A204.1 (cell line): ENCODE measurements around the gene TAF1.
"Not testable (repeated sequence)": the region's sequence is repeated elsewhere in the genome, so short reads cannot be mapped to it uniquely, and the experiment has no call there.

Experiments
- FAIRE-seq: peaks from 2 replicates; lab custom pipeline; 2012; peaks lifted over from hg19 to GRCh38; lab: Jason Lieb, UNC

Gene TAF1, protein sequence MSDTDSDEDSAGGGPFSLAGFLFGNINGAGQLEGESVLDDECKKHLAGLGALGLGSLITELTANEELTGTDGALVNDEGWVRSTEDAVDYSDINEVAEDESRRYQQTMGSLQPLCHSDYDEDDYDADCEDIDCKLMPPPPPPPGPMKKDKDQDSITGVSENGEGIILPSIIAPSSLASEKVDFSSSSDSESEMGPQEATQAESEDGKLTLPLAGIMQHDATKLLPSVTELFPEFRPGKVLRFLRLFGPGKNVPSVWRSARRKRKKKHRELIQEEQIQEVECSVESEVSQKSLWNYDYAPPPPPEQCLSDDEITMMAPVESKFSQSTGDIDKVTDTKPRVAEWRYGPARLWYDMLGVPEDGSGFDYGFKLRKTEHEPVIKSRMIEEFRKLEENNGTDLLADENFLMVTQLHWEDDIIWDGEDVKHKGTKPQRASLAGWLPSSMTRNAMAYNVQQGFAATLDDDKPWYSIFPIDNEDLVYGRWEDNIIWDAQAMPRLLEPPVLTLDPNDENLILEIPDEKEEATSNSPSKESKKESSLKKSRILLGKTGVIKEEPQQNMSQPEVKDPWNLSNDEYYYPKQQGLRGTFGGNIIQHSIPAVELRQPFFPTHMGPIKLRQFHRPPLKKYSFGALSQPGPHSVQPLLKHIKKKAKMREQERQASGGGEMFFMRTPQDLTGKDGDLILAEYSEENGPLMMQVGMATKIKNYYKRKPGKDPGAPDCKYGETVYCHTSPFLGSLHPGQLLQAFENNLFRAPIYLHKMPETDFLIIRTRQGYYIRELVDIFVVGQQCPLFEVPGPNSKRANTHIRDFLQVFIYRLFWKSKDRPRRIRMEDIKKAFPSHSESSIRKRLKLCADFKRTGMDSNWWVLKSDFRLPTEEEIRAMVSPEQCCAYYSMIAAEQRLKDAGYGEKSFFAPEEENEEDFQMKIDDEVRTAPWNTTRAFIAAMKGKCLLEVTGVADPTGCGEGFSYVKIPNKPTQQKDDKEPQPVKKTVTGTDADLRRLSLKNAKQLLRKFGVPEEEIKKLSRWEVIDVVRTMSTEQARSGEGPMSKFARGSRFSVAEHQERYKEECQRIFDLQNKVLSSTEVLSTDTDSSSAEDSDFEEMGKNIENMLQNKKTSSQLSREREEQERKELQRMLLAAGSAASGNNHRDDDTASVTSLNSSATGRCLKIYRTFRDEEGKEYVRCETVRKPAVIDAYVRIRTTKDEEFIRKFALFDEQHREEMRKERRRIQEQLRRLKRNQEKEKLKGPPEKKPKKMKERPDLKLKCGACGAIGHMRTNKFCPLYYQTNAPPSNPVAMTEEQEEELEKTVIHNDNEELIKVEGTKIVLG (N-terminal part only)

DNA sequence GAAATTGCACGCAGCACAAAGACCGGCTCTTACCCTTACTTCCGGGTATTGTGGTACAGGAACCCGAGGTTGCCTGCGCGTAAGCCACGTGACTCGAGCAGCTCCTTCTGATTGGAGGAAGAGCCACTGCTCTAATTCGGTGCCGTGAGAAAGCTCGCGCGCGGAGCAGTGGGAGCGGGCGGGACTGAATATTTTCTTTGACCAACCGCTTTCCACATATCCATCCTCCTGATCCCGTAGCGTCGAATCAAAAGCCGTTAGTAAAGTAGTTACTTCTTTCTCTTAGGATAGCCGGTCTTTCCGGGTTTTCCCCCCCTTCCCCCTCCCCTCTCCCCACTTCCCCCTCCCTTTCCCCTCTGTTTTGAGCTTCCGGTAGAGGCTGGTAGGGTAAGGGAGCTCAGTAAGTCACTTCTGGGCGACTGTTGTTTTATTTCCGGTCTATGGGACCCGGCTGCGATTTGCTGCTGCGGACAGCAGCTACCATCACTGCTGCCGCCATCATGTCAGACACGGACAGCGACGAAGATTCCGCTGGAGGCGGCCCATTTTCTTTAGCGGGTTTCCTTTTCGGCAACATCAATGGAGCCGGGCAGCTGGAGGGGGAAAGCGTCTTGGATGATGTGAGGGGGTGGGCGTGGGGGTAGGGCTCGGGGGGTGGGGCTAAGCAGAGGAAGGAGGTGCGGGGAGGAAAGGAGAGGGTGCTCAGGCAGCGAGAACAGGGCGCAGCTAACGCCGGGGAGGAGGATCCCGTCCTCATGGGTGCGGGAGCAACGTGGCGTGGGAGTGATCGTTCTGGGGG is at the start of gene TAF1:
TAF1 (plus strand) TSS at position 483 of the 799 bp plus-strand sequence; CDS start at position 501, 18 bp downstream.
- peak; percentile 96 for FAIRE-seq

DNA sequence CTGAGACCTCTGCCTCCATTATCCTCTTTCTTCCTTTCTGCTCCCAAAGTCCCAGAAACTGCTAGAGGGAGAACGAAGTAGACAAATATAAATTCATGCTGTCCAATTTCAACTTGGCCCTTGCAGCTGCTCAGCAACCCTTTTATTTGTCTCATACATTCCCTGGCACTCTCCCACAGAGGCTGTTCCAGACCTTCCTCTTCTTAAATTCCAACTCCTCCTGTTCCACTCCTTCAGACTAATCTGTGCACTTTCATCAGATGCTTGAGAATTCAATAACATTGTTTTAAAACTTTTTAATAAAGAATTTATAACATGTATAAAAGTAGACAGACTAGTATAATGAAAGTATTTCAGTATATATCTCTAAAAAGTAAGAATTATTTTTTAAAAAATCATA is 49.2 kb upstream of the TAF1 start:
- FAIRE-seq = not testable (repeated sequence)

DNA sequence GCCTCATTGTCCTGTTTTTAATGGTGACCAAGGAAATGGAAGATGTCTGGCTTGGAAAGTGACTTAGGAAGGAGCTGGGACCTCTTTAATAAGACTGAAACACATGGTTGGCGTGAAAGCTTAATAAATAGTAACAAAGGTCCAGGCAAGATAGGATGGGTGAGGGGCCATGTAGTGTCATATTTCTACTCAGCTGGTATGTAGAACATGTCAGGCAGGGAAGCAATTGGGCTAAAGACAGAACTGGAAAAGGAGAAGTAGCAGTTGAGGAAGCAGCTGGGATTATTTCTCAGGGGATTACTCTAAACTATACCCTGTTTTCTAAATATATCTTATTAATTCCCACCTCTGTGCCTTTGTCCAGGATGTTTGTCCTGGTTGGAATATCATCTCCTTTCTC is 46.0 kb upstream of the TAF1 start:
- FAIRE-seq = no peak

DNA sequence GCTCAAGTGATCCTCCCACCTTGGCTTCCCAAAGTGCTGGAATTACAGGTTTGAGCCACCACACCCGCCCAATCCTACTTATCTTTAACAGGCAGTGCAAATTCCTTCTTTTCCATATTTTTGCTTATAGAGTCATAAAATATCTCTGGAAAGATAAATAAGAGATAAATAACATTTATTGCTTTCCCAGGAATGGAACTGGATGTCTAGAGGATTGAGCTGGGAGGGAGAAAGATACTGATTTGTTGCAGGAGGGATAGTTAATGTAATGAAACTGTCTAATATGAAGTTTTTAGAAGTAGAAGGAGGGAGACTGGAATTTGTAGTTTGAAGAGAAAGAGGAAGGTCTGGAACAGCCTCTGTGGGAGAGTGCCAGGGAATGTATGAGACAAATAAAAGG is 44.4 kb upstream of the TAF1 start:
- no peak for FAIRE-seq

DNA sequence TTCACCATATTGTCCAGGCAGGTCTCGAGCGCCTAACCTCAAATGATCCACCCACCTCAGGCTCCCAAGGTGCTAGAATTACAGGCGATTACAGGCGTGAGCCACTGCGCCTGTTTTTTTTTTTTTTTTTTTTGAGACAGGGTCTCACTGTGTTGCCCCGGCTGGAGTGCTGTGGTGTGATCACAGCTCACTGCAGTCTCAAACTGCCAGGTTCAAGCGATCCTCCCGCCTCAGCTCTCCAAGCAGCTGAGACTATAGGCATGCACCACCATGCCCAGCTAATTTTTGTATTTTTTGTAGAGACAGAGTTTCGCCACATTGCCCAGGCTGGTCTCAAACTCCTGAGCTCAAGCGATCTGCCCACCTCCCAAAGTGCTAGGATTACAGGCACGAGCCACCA is 41.7 kb upstream of the TAF1 start:
- FAIRE-seq = not testable (repeated sequence)

DNA sequence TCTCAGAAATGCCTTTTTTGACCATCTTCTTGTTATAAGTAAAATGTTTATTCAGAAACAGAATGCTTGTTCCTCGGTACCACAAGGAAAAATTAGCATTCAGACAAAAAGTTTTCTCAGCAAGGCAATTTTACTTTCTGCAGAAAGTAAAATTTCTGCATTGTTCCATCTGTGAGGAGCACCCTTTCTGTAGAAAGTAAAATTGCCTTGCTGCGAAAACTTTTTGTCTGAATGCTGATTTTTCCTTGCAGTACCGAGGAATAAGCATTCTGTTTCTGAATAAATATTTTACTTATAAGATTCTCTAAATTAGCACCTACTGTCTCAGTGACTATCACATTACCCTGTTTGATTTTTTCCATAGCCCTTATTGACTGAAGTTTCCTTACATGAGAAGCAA is 39.8 kb upstream of the TAF1 start:
- no peak for FAIRE-seq

DNA sequence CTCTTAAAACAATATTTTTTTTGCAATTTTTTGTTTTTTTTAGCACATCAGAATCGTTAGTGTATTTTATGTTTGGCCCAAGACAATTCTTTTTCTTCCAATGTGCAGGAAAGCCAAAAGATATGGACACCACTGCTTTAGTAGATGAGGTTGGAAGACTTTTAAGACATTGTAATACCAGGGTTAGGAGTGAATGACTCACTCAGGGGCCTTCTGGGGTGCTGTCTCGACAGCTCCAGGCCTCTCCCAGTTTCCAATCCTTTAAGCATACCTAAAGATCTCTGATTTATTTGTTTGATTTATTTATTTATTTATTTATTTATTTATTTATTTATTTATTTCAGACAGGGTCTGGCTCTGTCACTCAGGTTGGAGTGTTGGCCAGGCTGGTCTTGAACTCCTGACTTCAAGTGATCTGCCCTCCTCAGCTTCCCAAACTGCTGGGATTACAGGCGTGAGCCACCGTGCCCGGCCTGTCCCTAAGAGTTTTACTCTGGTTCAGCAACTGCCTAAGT is 16.9 kb upstream of the TAF1 start:
- not testable (repeated sequence) for FAIRE-seq

DNA sequence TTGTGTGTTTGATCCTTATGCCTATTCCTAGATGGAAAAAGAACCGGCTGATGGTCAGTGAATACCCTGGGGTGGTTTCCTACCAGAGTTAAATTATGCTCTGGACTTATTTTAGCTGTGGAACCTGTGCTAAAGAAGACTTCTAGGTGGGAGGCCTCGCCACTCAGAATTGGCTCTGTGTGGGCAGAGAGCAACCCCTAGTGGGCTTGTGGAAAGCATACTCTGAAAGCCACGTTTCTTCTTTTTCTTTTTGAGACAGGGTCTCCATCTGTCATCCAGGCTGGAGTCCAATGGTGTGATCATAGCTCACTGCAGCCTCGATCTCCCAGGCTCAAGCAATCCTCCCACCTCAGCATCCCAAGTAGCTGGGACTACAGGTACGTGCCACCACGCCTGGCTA is 16.3 kb upstream of the TAF1 start:
- FAIRE-seq = not testable (repeated sequence)

DNA sequence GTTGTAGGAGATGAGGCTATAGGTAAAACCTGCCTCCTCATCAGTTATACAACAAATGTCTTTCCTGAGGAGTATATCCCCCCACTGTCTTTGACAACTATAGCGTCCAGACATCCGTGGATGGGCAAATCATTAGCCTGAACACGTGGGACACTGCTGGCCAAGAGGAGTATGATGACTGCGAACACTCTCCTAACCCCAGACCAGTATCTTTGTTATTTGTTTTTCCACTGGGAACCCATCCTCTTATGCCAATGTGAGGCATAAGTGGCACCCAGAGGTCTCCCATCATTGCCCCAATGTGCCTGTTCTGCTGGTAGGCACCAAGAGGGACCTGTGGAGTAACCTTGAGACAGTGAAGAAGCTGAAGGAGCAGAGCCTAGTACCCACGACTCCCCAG is 13.7 kb upstream of the TAF1 start:
- not testable (repeated sequence) for FAIRE-seq

DNA sequence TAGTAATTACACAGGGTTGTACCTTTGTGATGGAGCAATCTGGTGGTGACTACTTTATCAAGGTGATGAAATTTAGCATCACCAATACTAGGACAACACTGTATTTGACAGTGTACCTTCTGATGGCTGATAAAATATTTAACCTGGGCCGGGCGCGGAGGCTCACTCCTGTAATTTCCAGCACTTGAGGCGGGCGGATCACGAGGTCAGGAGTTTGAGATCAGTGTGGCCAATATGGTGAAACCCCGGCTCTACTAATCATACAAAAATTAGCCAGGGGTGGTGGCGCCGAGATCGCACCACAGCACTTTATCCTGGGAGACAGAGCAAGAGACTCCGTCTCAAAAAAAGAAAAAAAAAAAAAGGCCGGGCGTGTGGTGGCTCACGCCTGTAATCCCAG is 1.9 kb upstream of the TAF1 start:
- FAIRE-seq = no peak

DNA sequence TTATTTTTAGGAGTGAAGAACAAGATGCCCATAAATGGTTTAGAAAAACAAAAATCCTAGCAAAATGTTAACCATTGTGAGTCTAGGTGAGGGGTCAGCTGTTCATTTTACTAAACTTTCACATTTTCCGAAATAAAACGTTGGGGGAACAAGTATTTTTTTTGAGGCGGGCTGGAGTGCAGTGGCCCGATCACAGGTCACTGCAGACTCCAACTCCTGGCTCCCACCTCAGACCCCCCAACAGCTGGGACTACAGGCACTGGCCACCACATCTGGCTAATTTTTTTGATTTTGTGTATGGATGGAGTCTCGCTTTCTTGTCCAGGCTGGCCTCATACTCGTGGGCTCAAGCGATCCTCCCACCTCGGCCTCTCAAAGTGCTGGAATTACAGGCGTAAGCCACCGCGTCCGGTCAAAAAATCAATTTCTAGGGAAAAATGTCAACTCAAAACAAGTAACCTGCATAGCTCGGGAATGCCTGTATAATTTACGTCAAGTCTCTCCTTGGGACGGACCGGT is 742 bp upstream of the TAF1 start:
- FAIRE-seq = no peak

DNA sequence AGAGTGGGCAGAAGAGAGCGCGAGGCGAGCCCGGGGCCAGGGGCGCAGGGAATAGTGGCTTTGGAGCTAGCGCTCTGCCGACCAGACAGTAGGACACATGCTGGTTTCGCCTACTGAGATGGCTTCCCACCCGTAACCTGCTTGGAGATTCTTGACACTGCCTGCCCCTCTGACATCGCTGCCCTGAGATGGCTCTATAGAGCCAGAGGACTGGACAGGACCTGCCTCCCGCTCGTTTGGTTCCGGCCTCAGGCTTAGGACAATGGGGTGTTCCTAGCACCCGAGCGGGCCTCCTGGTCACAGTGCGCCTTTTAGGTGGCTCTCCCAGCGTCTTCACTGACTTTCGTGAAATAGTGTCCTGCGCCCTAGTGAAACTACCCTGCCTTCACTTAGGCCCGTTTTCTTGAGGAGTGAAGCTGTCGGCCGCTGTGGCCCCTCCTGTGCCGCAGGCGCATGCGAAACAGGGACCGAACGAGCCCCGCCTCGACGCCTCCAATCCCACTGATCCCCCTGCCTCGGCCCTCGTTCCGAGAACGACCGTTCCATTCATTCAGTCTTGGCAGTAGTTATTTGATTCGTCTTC is 608 bp downstream of the TAF1 start:
- FAIRE-seq = no peak

DNA sequence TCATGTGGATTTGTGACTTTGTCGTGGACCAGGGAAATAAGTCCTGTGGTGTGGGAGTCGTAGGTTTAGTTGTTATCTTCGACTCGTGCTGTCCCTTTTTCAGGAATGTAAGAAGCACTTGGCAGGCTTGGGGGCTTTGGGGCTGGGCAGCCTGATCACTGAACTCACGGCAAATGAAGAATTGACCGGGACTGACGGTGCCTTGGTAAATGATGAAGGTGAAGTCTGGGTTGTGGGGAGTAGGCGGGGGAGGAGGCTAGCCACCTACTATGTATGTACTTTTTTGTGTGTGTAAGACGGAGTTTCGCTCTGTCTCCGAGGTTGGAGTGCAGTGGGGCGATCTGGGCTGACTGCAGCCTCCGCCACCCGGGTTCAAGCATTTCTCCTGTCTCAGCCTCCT is 1.2 kb downstream of the TAF1 start:
- no peak for FAIRE-seq

DNA sequence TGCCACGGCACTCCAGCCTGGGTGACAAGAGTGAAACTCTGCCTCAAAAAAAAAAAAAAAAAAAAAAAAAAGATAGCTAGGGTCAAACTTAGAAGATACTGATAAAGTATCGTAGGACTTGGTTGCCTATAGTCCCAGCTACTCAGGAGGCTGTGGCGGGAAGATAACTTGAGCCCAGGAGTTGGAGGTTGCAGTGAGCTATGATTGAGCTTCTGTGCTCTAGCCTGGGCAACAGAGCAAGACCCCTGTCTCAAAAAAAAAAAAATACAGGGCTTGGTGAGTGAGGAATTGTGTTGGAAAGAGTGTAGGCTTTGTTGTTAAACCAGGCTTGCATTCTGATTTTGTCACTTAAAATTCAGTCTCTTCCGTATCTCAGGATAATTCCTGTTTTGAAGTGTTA is 6.2 kb downstream of the TAF1 start:
- FAIRE-seq = no peak

DNA sequence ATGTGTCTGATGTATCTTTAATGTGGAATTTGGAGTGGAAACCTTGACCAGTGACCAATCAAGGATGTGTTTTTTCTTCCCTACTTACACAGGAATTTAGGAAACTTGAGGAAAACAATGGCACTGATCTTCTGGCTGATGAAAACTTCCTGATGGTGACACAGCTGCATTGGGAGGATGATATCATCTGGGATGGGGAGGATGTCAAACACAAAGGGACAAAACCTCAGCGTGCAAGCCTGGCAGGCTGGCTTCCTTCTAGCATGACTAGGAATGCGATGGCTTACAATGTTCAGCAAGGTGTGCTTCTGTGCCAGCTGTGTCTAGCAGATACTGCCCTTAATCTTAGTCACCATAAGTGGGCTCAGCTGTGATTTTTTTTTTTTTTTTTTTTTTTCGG is 12.6 kb downstream of the TAF1 start:
- FAIRE-seq = no peak

DNA sequence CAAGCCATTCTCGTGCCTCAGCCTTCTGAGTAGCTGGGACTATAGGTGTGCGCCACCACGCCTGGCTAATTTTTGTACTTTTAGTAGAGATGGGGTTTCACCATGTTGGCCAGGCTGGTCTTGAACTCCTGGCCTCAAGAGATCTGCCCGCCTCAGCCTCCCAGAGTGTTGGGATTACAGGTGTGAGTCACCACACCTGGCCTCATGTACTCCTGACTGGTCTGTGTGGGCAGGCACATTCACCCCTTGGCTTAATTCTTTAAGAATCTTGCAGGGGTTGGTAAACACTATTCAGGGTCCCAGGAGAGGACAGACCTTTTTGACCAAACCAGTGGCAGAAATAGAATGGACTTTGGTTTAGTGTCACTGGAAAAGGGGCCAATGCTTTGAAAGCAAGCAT is 25.6 kb downstream of the TAF1 start:
- FAIRE-seq = not testable (repeated sequence)

DNA sequence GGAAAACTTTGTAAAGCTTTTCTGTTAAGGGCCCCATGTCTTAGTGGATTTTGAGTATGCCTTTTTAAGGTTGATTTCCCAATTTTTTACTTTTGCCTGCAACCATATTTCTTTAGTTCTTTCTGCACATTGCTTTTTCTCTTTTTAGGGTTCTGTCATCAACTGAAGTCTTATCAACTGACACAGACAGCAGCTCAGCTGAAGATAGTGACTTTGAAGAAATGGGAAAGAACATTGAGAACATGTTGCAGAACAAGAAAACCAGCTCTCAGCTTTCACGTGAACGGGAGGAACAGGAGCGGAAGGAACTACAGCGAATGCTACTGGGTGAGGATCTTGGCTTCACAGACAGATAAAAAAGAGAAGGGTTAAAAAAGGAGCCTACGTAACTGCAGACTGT is 27.8 kb downstream of the TAF1 start:
- no peak for FAIRE-seq

DNA sequence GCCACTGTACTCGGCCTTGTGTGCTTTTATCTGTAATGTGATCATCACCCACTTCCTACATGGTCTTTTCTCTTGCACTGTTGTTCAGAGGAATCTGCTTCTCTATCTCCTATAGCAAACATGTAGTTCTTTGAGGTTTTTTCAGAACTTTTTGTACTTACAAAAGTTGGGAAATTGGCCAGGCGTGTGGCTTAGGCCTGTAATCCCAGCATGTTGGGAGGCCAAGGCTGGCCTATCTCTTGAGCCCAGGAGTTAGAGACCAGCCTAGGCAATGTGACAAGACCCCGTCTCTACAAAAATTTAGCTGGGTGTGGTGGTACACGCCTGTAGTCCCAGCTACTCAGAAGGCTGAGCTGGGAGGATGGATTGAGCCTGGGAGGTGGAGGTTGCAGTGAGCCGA is 30.4 kb downstream of the TAF1 start:
- no peak for FAIRE-seq

DNA sequence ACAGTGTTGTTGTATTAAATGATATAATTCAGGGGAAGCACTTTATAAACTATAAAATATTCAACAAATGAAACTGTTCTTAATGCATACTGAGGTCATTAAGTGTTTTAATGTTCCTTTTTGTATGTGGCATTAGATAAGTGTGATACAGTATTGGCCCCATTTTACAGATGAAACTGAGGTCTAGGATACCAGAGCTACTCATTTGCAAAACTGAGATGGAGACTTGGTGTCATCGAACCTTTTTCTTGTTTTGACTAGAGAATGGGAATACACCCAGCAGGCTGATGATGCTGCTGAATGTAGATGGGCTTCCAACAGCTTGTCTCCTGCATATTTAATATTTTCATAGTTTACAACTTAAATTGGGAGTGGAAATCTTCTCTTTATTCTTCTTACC is 34.6 kb downstream of the TAF1 start:
- FAIRE-seq = no peak

DNA sequence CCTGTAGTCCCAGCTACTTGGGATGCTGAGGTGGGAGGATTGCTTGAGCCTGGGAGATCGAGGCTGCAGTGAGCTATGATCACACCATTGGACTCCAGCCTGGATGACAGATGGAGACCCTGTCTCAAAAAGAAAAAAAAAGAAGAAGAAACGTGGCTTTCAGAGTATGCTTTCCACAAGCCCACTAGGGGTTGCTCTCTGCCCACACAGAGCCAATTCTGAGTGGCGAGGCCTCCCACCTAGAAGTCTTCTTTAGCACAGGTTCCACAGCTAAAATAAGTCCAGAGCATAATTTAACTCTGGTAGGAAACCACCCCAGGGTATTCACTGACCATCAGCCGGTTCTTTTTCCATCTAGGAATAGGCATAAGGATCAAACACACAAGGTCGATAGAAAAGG is 50.1 kb downstream of the TAF1 start:
- FAIRE-seq = not testable (repeated sequence)

DNA sequence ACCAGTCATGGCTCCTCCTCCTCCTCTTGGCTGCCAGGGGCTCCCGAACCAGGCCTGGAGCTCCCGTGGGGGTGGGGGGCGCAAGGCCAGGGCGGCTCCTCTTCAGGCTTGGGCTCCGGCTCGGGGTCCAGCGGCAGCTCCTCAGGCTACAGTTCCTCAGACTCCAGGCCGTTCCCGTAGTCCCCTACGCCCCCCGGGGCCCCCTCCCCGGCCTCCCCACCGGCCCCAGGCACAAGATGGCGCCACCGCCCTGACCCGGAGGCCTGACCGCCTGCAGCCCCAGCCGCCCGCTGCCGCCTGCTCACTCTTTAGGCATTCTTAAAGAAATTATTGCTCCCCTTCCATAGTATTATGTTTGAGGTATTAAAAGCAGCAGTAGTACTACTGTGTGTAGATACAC is 54.5 kb downstream of the TAF1 start:
- FAIRE-seq = no peak
